BJ (cell line): Measurements from ENCODE around the gene TM9SF2. TPM values are rescaled to one million over a fixed set of nuclear protein-coding genes. Genes with fewer than 3 reads are reported as not detected.

Source experiments
- CTCF ChIA-PET: fragments of 350-600 bp; formaldehyde crosslinking; extraction: SDS; loops from one replicate; lab custom pipeline; 2021; ENCODE audit warnings: antibody characterized with exemption, inconsistent platforms; lab: Yijun Ruan, JAX
- POLR2A ChIA-PET: fragments of 300-600 bp; sonication (Branson Sonifier 250); formaldehyde crosslinking; extraction: SDS; loops from one replicate; lab custom pipeline; 2021; ENCODE audit warnings: antibody characterized with exemption; lab: Charles Lee
- DNase-seq: peaks from one replicate; pipeline ENCODE4 v3.0.0-alpha.2; 2011; ENCODE audit warnings: low read depth
- H3K27me3 ChIP-seq: 2 replicates; pipeline ENCODE4 v1.6.0; 2011; ENCODE audit warnings: low read length; ENCODE audit not compliant: control insufficient read depth, insufficient read depth
- H3K36me3 ChIP-seq: 2 replicates; pipeline ENCODE4 v1.5.1; 2011; ENCODE audit warnings: low read length; ENCODE audit not compliant: control insufficient read depth, insufficient read depth
- H3K4me3 ChIP-seq: 2 replicates; pipeline ENCODE4 v1.5.1; 2011; ENCODE audit warnings: low read depth, mild to moderate bottlenecking, control low read depth, low read length
- CTCF ChIP-seq: IDR thresholded peaks from 2 replicates; pipeline ENCODE4 v1.5.1; 2011; ENCODE audit warnings: low read depth, mild to moderate bottlenecking, control low read depth, inconsistent platforms, low read length, moderate library complexity; ENCODE audit not compliant: insufficient read depth
- polyA plus RNA-seq: library from polyadenylated mRNA; depleted of rRNA; stranded (reverse); fragments of >200 nt; gene quantifications from 2 replicates; pipeline ENCODE4 v1.2.3, GENCODE V29; 2011

TM9SF2 gene
- polyA plus RNA-seq, 1 experiment, result 62.0 TPM

GRCh38 chr13:99555149-99555548, 53.9 kb downstream of the TM9SF2 start:
- ChIA-PET POLR2A (no interaction called here), CTCF (interaction anchor here (1.2 to 1.4 kb wide), 2 partner anchors 10 to 48 kb away, joined by 3 read pairs; no protein-coding TSS in a partner anchor)
- TF ChIP-seq CTCF, result no peak
- no peak for DNase-seq
- H3K36me3 ChIP-seq, result peaks cover 6% of the 10 kb centered on the region
- H3K27me3 ChIP-seq, result no peaks in the 10 kb centered on the region
- no peak overlapping the region for H3K4me3 ChIP-seq

GRCh38 chr13:99556867-99557443, 55.7 kb downstream of the TM9SF2 start:
- TF ChIP-seq CTCF, result no peak
- no peak for DNase-seq
- H3K36me3 ChIP-seq, result peaks cover 5% of the 10 kb centered on the region
- CTCF ChIA-PET, result interaction anchor here (0.9 kb wide), 1 partner anchor 9 kb away, joined by 5 read pairs; no protein-coding TSS in a partner anchor
- no peak overlapping the region for H3K4me3 ChIP-seq
- POLR2A ChIA-PET, result no interaction called here
- H3K27me3 ChIP-seq, result no peaks in the 10 kb centered on the region

DNA sequence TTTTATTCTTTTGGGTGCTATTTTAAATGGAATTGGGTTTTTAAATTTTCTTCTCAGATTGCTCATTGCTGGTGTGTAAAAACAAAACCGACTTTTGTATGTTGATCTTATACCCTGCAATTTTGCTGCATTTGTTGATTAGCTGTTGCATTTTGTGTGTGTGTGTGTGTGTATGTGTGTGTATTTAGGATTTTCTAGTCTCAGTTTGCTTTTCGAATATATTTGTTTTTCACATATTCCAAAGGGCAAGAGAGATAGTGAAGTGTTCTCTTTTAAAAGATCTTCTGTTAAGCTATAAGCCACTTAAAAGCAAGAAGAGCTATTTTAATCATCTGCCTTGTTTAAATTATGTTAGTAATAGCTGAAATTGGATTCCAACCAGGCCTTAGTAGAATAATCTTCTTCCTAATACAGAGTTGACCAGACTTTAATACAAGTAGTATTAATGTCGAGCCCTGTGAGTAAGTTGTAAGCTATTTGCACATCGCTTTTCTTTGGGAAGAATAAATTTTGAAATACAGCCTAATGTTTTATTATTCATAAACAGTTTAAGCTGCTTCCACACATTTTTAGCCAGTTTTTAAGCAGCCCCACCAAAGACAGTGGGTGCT, 57.4 kb downstream of the TM9SF2 start:
- H3K27me3 ChIP-seq, result no peaks in the 10 kb centered on the region
- no peak for TF ChIP-seq CTCF
- DNase-seq, result no peak
- H3K36me3 ChIP-seq, result peaks cover 3% of the 10 kb centered on the region
- POLR2A ChIA-PET, result interaction anchor here (0.5 kb wide), 1 partner anchor 1668 kb away, joined by 3 read pairs; no protein-coding TSS in a partner anchor
- H3K4me3 ChIP-seq, result no peak overlapping the region
- CTCF ChIA-PET, result interaction anchor here (1.0 to 1.9 kb wide), 2 partner anchors 19 to 57 kb away, joined by 3 to 7 read pairs; no protein-coding TSS in a partner anchor

GRCh38 chr13:99559560-99559959, 58.3 kb downstream of the TM9SF2 start:
- ChIA-PET POLR2A (no interaction called here), CTCF (no interaction called here)
- H3K36me3 ChIP-seq, result peaks cover 3% of the 10 kb centered on the region
- DNase-seq, result no peak
- no peak overlapping the region for H3K4me3 ChIP-seq
- H3K27me3 ChIP-seq, result no peaks in the 10 kb centered on the region
- no peak for TF ChIP-seq CTCF

DNA sequence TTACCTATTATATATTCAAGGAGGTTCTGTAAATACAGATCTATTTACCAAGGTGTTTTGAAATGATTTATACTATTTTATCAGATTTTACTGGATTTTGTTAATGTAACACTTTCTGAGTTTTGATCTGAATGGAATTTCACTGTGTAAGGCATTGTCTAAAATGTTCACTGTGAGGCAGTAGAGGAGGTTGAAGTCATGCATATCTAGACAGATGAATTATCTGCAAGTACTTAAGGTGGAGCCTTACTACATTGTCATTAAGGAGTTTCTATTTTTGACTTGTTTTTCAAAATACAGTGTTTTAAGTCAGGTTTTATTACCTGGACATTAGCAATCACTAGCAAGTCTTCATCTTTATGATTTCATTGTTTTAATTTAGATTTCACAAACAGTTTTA, 62.1 kb downstream of the TM9SF2 start:
- DNase-seq, result no peak
- TF ChIP-seq CTCF, result no peak
- no peak overlapping the region for H3K4me3 ChIP-seq
- no peaks in the 10 kb centered on the region for H3K27me3 ChIP-seq
- ChIA-PET CTCF (no interaction called here), POLR2A (no interaction called here)
- H3K36me3 ChIP-seq, result peaks cover 3% of the 10 kb centered on the region; the same call in 1 of the 2 replicates
